NT2/D1 (cell line): ENCODE measurements around the gene KAZALD1.
A peak's percentile ranks its signal among the peaks of the same experiment; 100 is the strongest.

Source experiments
- DNase-seq: peaks from one replicate; pipeline ENCODE4 v3.0.0-alpha.2; 2011; ENCODE audit warnings: low read depth, low spot score
- H3K27me3 ChIP-seq: 2 replicates; pipeline ENCODE4 v1.6.0; 2011; ENCODE audit warnings: mild to moderate bottlenecking; ENCODE audit not compliant: insufficient read length, insufficient read depth
- H3K36me3 ChIP-seq: 2 replicates; pipeline ENCODE4 v1.6.1; 2011; ENCODE audit warnings: mild to moderate bottlenecking, low read length, mixed read lengths; ENCODE audit not compliant: insufficient read depth, insufficient read length
- H3K4me1 ChIP-seq: 2 replicates; pipeline ENCODE4 v1.5.1; 2011; ENCODE audit not compliant: insufficient read depth, insufficient read length
- H3K4me3 ChIP-seq: 2 replicates; pipeline ENCODE4 v1.5.1; 2011; ENCODE audit warnings: low read depth; ENCODE audit not compliant: insufficient read length
- H3K9ac ChIP-seq: 2 replicates; pipeline ENCODE4 v1.6.0; 2011; ENCODE audit warnings: low read depth; ENCODE audit not compliant: insufficient read length
- H3K9me3 ChIP-seq: 2 replicates; pipeline ENCODE4 v1.5.1; 2011; ENCODE audit warnings: mild to moderate bottlenecking, low read length; ENCODE audit not compliant: insufficient read depth
- SUZ12 ChIP-seq: IDR thresholded peaks from 2 replicates; pipeline ENCODE4 v1.6.1; 2011; ENCODE audit not compliant: insufficient read length, insufficient read depth; ENCODE audit errors: extremely low read depth
- YY1 ChIP-seq: IDR thresholded peaks from 2 replicates; pipeline ENCODE4 v1.6.1; 2011; ENCODE audit not compliant: insufficient read length, insufficient read depth
- ZNF274 ChIP-seq: IDR thresholded peaks from 2 replicates; pipeline ENCODE4 v1.6.1; 2011; ENCODE audit warnings: mild to moderate bottlenecking, low read depth, low read length

KAZALD1 gene

DNA sequence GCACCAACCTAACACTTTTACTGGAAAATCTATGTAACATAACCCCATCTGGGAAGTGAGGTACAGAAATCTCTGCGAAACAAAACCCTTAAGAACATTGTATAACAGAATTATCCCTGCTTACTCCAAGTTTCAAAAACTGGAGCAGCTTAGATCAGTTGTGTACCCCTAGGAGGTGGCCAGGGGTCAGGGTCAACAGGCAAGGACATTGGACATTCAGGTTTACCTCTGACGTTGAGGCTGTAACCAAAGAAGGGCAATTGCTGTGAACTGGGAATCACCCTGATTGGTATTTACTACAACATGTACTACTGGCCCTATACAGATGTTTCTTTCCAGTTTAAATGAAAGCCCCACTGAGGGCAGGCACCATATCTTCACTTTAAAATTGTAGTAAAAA, 17.7 kb upstream of the KAZALD1 start:
- Histone ChIP-seq H3K4me1 (peaks cover 4% of the 10 kb centered on the region), H3K9ac (no peak overlapping the region), H3K4me3 (no peak overlapping the region), H3K9me3 (no peaks in the 10 kb centered on the region), H3K36me3 (no peaks in the 10 kb centered on the region), H3K27me3 (no peaks in the 10 kb centered on the region)
- no peak for DNase-seq
- TF ChIP-seq YY1 (no peak), SUZ12 (no peak), ZNF274 (no peak)

- Histone ChIP-seq H3K9ac (no peak overlapping the region), H3K27me3 (peaks cover 5% of the 10 kb centered on the region), H3K4me1 (peaks cover 10% of the 10 kb centered on the region), H3K9me3 (no peaks in the 10 kb centered on the region), H3K36me3 (no peaks in the 10 kb centered on the region), H3K4me3 (no peak overlapping the region)
- DNase-seq, result no peak
- TF ChIP-seq YY1 (no peak), SUZ12 (no peak), ZNF274 (no peak)
Measured at GRCh38 chr10:101046332-101047238, 15.2 kb upstream of the KAZALD1 start.

GRCh38 chr10:101047268-101047667, 14.5 kb upstream of the KAZALD1 start:
- no peak for DNase-seq
- H3K36me3 ChIP-seq, result no peaks in the 10 kb centered on the region
- peaks cover 5% of the 10 kb centered on the region for H3K27me3 ChIP-seq
- no peak overlapping the region for H3K4me3 ChIP-seq
- H3K9ac ChIP-seq, result no peak overlapping the region
- H3K4me1 ChIP-seq, result peaks cover 8% of the 10 kb centered on the region
- H3K9me3 ChIP-seq, result no peaks in the 10 kb centered on the region
- TF ChIP-seq YY1, result no peak
- no peak for TF ChIP-seq SUZ12
- TF ChIP-seq ZNF274, result no peak

DNA sequence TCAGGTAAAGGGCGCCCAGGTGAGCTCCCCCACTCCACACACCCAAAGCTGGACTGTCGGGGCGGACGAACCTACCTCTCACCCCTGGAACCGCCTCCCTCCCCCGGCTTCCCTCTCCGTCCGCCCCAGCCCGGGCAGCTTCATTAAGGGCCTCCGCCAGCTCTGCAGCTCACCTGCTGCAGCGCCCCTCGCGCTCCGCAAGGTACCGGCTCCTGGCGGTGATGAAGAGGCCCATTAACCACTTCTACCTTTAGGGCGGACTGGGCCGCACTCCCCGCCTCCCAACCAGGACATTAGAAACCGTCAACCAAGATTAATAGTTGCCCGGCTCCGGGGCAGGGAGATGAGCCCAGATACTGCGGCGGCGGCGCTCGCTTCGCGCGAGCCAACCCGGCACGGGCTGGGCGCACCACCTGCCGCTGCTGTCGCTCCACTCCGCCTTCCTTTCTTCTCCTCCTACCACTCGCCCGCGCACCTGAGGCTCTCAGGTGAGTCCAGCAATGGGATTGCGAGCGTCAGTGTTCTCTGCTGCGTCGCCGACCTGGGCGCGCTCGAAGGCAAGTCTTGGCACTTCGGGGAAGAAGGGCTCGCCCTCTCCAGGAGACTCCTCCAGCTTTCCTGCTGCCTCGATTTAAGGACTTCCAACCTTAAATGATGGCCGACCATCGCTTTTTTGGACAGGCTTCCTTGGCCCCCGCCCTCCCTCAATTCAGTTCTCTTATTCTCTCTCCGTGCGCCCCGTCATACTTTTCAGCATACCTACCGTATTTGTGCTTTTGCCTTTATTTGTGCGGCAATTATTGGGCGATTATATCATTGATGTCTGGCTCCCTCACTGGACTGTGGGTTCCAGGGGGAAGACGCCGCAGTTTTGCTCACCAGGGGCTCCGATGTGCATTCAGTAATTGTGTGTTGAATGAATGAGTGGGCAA, 13.6 kb upstream of the KAZALD1 start:
- no peak for TF ChIP-seq YY1
- TF ChIP-seq SUZ12, result no peak
- no peak for TF ChIP-seq ZNF274
- no peak for DNase-seq

DNA sequence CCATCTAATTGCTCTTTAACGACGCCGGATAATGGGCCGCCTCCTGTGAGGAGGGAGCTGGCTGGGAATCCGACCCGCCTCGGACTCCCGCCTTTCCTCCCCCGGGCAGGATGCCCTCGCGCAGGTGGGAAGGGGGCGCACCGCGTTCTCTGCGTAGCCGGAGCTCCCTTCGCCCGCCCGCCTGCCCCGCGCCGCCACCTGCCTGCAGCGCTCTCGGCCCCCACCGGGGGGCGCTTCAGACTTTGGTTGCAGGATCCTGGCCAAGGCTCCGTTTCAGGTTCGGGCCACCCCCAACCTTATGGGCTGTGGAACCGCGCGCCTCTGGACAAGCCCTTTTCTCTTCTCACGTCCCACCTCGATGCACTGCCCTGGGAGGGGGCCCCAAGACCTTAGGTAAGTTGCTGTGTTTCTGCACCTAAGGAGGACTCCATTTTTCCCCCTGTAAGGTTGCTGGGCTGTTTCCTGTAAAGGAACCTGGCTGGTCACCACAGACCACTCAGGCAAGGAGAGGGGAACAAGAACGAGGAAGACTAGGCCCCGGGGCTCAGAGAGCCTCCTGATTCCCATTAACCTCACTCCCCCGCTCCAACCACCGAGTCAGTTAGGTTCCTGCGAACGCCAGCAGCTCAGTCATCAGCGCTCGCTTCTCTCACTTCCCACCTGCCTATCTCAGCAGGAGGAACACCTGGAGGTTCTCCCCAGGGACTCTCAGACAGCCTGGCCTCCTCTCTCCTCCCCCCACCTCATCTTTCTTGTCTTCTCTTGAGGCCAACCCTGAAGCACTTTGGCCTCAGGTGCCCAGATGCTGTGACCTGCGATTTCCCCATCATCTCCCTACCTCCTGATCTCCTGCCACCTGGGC, 11.3 kb upstream of the KAZALD1 start:
- peak overlapping the region; percentile 4 for H3K4me3 ChIP-seq
- no peak for TF ChIP-seq ZNF274
- TF ChIP-seq YY1, result no peak
- TF ChIP-seq SUZ12, result no peak
- peaks cover 5% of the 10 kb centered on the region for H3K27me3 ChIP-seq
- peaks cover 6% of the 10 kb centered on the region for H3K4me1 ChIP-seq
- peak overlapping the region; percentile 50 for H3K9ac ChIP-seq
- H3K9me3 ChIP-seq, result no peaks in the 10 kb centered on the region
- peaks cover 7% of the 10 kb centered on the region for H3K36me3 ChIP-seq
- DNase-seq, result no peak

More for the DNA sequence above, 13.6 kb upstream of the KAZALD1 start:
- no peaks in the 10 kb centered on the region for H3K9me3 ChIP-seq
- no peaks in the 10 kb centered on the region for H3K36me3 ChIP-seq
- H3K27me3 ChIP-seq, result peaks cover 5% of the 10 kb centered on the region
- H3K9ac ChIP-seq, result no peak overlapping the region
- no peak overlapping the region for H3K4me3 ChIP-seq
- H3K4me1 ChIP-seq, result peaks cover 6% of the 10 kb centered on the region

DNA sequence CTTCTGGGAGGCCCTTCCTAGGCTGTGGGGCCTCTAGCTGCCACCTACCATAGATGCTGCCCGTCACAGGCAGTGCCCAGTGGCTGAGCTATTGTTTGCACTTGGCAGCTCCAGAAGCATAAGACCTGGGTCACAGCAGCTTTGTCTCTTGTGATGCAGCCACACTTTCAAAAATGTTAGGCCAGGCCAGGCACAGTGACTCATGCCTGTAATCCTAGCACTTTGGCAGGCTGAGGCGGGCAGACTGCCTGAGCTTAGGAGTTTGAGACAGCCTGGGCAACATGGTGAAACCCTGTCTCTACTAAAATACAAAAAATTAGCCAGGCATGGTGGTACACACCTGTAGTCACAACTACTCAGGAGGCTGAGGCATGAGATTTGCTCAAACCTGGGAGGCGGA, 9.5 kb upstream of the KAZALD1 start:
- H3K36me3 ChIP-seq, result peaks cover 15% of the 10 kb centered on the region
- H3K9ac ChIP-seq, result no peak overlapping the region
- no peaks in the 10 kb centered on the region for H3K9me3 ChIP-seq
- H3K4me1 ChIP-seq, result peaks cover 6% of the 10 kb centered on the region
- no peak overlapping the region for H3K4me3 ChIP-seq
- no peak for DNase-seq
- TF ChIP-seq ZNF274, result no peak
- peaks cover 5% of the 10 kb centered on the region for H3K27me3 ChIP-seq
